Activated CD8-positive, alpha-beta memory T cell treated with anti-CD3 and anti-CD28 coated beads for 1 hour (primary cell): Measurements from ENCODE around the gene GRID1.

Experiments used
- DNase-seq, 2 donors: peaks; one replicate each; pipeline ENCODE4 v3.0.0-alpha.2; 2020; ENCODE audit warnings: low read depth in 1 of 2; ENCODE audit errors: extremely low read depth in 1 of 2

GRID1 gene

GRCh38 chr10:86155054-86155921, 211.3 kb downstream of the GRID1 start:
- no peak for DNase-seq

- DNase-seq: no peak
These were observed 212.8 kb downstream of the GRID1 start for GRCh38 chr10:86153751-86154150.

GRCh38 chr10:86152911-86153310, 213.7 kb downstream of the GRID1 start:
- DNase-seq: no peak

- no peak for DNase-seq
These were observed 214.2 kb downstream of the GRID1 start for GRCh38 chr10:86152354-86152753.

- DNase-seq: no peak
These were observed 215.0 kb downstream of the GRID1 start for GRCh38 chr10:86151613-86152012.

- DNase-seq: no peak
These were observed 217.3 kb downstream of the GRID1 start for GRCh38 chr10:86149257-86149656.

GRCh38 chr10:86148117-86148516, 218.5 kb downstream of the GRID1 start:
- DNase-seq: no peak

- no peak for DNase-seq
These were observed 222.3 kb downstream of the GRID1 start for GRCh38 chr10:86144301-86144700.

GRCh38 chr10:86141896-86142295, 224.7 kb downstream of the GRID1 start:
- no peak for DNase-seq

GRCh38 chr10:86139066-86139657, 227.4 kb downstream of the GRID1 start:
- no peak for DNase-seq

- DNase-seq: no peak
These were observed 228.0 kb downstream of the GRID1 start for GRCh38 chr10:86138551-86139065.

GRCh38 chr10:86137561-86137960, 229.0 kb downstream of the GRID1 start:
- no peak for DNase-seq

GRCh38 chr10:86136934-86137333, 229.7 kb downstream of the GRID1 start:
- no peak for DNase-seq

- no peak for DNase-seq
These were observed 231.4 kb downstream of the GRID1 start for GRCh38 chr10:86135191-86135590.

- no peak for DNase-seq
These were observed 235.7 kb downstream of the GRID1 start for GRCh38 chr10:86130737-86131475.

GRCh38 chr10:86130041-86130440, 236.6 kb downstream of the GRID1 start:
- no peak for DNase-seq

GRCh38 chr10:86128360-86128759, 238.2 kb downstream of the GRID1 start:
- DNase-seq: no peak

GRCh38 chr10:86127274-86127819, 239.2 kb downstream of the GRID1 start:
- DNase-seq: no peak

GRCh38 chr10:86124734-86125133, 241.9 kb downstream of the GRID1 start:
- no peak for DNase-seq

GRCh38 chr10:86123715-86124114, 242.9 kb downstream of the GRID1 start:
- DNase-seq: no peak

GRCh38 chr10:86123304-86123703, 243.3 kb downstream of the GRID1 start:
- DNase-seq: no peak
